Measurements from ENCODE around the gene EDIL3.
"Not testable (repeated sequence)": the region's sequence is repeated elsewhere in the genome, so short reads cannot be mapped to it uniquely, and the experiment has no call there.

DNA sequence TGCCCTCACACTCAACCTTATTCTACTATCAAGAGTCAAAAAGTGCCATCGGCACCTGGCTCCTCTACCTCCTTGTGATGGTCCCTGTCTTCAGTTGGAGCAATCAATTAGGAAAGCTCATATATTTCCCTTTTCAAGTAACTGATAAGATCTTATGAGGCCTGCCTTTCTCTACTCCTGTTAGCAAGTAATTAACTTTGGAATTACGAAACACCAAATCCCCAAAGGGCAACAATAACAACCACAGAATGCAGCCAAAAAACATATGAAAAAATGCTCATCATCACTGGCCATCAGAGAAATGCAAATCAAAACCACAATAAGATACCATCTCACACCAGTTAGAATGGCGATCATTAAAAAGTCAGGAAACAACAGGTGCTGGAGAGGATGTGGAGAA, 366.2 kb downstream of the EDIL3 start:
- TF ChIP-seq, protein P1, sequence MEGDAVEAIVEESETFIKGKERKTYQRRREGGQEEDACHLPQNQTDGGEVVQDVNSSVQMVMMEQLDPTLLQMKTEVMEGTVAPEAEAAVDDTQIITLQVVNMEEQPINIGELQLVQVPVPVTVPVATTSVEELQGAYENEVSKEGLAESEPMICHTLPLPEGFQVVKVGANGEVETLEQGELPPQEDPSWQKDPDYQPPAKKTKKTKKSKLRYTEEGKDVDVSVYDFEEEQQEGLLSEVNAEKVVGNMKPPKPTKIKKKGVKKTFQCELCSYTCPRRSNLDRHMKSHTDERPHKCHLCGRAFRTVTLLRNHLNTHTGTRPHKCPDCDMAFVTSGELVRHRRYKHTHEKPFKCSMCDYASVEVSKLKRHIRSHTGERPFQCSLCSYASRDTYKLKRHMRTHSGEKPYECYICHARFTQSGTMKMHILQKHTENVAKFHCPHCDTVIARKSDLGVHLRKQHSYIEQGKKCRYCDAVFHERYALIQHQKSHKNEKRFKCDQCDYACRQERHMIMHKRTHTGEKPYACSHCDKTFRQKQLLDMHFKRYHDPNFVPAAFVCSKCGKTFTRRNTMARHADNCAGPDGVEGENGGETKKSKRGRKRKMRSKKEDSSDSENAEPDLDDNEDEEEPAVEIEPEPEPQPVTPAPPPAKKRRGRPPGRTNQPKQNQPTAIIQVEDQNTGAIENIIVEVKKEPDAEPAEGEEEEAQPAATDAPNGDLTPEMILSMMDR (IDR thresholded peaks at IDR 0.05; ENCODE audit: low read length) = not testable (repeated sequence)
- TF ChIP-seq EZH2 (IDR thresholded peaks at IDR 0.05; ENCODE audit: borderline replicate concordance, low read length) = not testable (repeated sequence)

Data from OCI-LY1 (cell line).